ENCODE measurements around the gene CD63.

Gene CD63

DNA sequence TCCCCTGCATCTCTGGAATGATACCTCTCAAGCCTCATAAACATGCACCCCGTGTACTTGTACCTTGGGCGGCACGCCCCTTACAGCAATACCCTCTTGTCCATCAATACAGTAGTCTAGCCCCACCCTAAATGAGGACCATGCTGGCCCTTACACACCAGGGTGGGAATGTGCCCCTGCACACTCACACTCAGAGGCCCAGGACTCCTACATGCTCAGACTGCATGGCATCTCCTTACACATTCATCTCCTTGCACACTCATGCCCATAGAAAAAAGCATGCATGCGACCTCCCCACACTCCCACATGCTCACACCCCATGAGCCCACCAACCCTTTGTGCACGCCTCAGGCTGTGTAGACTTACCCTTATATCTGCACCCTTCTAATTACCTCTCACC is 43.1 kb downstream of the CD63 start:
- no peaks in the 10 kb centered on the region for H4K20me1 ChIP-seq (ENCODE audit: insufficient read depth, low read length, poor library complexity, severe bottlenecking)
- TF ChIP-seq EZH2phosphoT487 (IDR thresholded peaks at IDR 0.05; ENCODE audit: borderline replicate concordance) (no peak), CTCF (conservative IDR thresholded peaks at IDR 0.05; ENCODE audit: low read length) (no peak)
- no peaks in the 10 kb centered on the region for H3K36me3 ChIP-seq (ENCODE audit: insufficient read depth, low read length)
- H3K4me1 ChIP-seq (ENCODE audit: insufficient read depth, low read length, poor library complexity, severe bottlenecking) = peaks cover 28% of the 10 kb centered on the region
- H3K4me2 ChIP-seq (ENCODE audit: low read depth, low read length, poor library complexity, severe bottlenecking) = no peak overlapping the region
- H2AFZ ChIP-seq (ENCODE audit: low read length) = no peak overlapping the region
- no peak overlapping the region for H3K4me3 ChIP-seq (ENCODE audit: low read length, poor library complexity, severe bottlenecking)
- no peaks in the 10 kb centered on the region for H3K27me3 ChIP-seq (ENCODE audit: insufficient read depth, low read length, poor library complexity, severe bottlenecking)
- H3K9me3 ChIP-seq (ENCODE audit: insufficient read depth, low read depth, low read length) = no peaks in the 10 kb centered on the region
- no peaks in the 10 kb centered on the region for H3F3A ChIP-seq (ENCODE audit: low read depth)
- H3K9me2 ChIP-seq (replicated peaks; ENCODE audit: low read depth, low read length) = no peaks in the 10 kb centered on the region
- no peak overlapping the region for H3K9ac ChIP-seq (ENCODE audit: low read depth, low read length, poor library complexity, severe bottlenecking)
- H3K79me2 ChIP-seq (ENCODE audit: insufficient read depth, low read length) = peaks cover 15% of the 10 kb centered on the region; the same call in 1 of the 2 replicates

- no peak for TF ChIP-seq EZH2phosphoT487 (IDR thresholded peaks at IDR 0.05; ENCODE audit: borderline replicate concordance)
- TF ChIP-seq CTCF (conservative IDR thresholded peaks at IDR 0.05; ENCODE audit: low read length) = no peak
- no peaks in the 10 kb centered on the region for H3K27me3 ChIP-seq (ENCODE audit: insufficient read depth, low read length, poor library complexity, severe bottlenecking)
Measured at GRCh38 chr12:55684761-55685370, 43.9 kb downstream of the CD63 start.

DNA sequence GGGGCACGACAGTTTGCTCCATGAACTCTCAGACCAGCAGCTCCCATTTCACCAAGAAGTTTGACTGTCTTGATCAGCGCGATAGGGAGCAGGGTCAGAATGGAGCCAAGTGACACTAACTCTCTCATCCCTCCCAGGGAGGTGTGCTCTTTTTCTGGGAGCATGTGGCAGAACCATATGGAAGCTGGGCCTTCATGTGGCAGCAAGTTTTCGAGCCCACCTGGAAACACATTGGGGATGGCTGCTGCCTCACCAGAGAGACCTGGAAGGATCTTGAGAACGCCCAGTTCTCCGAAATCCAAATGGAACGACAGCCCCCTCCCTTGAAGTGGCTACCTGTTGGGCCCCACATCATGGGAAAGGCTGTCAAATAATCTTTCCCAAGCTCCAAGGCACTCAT is 45.1 kb downstream of the CD63 start:
- no peak overlapping the region for H2AFZ ChIP-seq (ENCODE audit: low read length)
- H3K9me2 ChIP-seq (replicated peaks; ENCODE audit: low read depth, low read length) = no peaks in the 10 kb centered on the region
- peaks cover 23% of the 10 kb centered on the region for H3K4me1 ChIP-seq (ENCODE audit: insufficient read depth, low read length, poor library complexity, severe bottlenecking)
- peaks cover 15% of the 10 kb centered on the region; the same call in 1 of the 2 replicates for H3K79me2 ChIP-seq (ENCODE audit: insufficient read depth, low read length)
- H4K20me1 ChIP-seq (ENCODE audit: insufficient read depth, low read length, poor library complexity, severe bottlenecking) = no peaks in the 10 kb centered on the region
- peak overlapping the region; percentile 21 for H3K9ac ChIP-seq (ENCODE audit: low read depth, low read length, poor library complexity, severe bottlenecking)
- H3K4me3 ChIP-seq (ENCODE audit: low read length, poor library complexity, severe bottlenecking) = peak overlapping the region; percentile 22
- no peaks in the 10 kb centered on the region for H3F3A ChIP-seq (ENCODE audit: low read depth)
- TF ChIP-seq EZH2phosphoT487 (IDR thresholded peaks at IDR 0.05; ENCODE audit: borderline replicate concordance) (no peak), CTCF (conservative IDR thresholded peaks at IDR 0.05; ENCODE audit: low read length) (no peak)
- peak overlapping the region; percentile 75 for H3K4me2 ChIP-seq (ENCODE audit: low read depth, low read length, poor library complexity, severe bottlenecking)
- no peaks in the 10 kb centered on the region for H3K27me3 ChIP-seq (ENCODE audit: insufficient read depth, low read length, poor library complexity, severe bottlenecking)
- H3K36me3 ChIP-seq (ENCODE audit: insufficient read depth, low read length) = no peaks in the 10 kb centered on the region
- no peaks in the 10 kb centered on the region for H3K9me3 ChIP-seq (ENCODE audit: insufficient read depth, low read depth, low read length)

More at GRCh38 chr12:55684761-55685370, 43.9 kb downstream of the CD63 start:
- Histone ChIP-seq H3K9ac (ENCODE audit: low read depth, low read length, poor library complexity, severe bottlenecking) (no peak overlapping the region), H4K20me1 (ENCODE audit: insufficient read depth, low read length, poor library complexity, severe bottlenecking) (no peaks in the 10 kb centered on the region), H3K4me1 (ENCODE audit: insufficient read depth, low read length, poor library complexity, severe bottlenecking) (peaks cover 28% of the 10 kb centered on the region), H3K36me3 (ENCODE audit: insufficient read depth, low read length) (no peaks in the 10 kb centered on the region), H3K79me2 (ENCODE audit: insufficient read depth, low read length) (peaks cover 15% of the 10 kb centered on the region; the same call in 1 of the 2 replicates), H3K9me2 (replicated peaks; ENCODE audit: low read depth, low read length) (no peaks in the 10 kb centered on the region), H3K4me2 (ENCODE audit: low read depth, low read length, poor library complexity, severe bottlenecking) (no peak overlapping the region), H3K4me3 (ENCODE audit: low read length, poor library complexity, severe bottlenecking) (no peak overlapping the region), H3F3A (ENCODE audit: low read depth) (no peaks in the 10 kb centered on the region), H3K9me3 (ENCODE audit: insufficient read depth, low read depth, low read length) (no peaks in the 10 kb centered on the region), H2AFZ (ENCODE audit: low read length) (no peak overlapping the region)
